H1 (cell line): ENCODE results near the gene TGFBRAP1. TPM values are rescaled to one million over a fixed set of nuclear protein-coding genes. Genes with fewer than 3 reads are reported as not detected.

Experiments
- GABPA ChIP-seq: IDR thresholded peaks from 2 replicates; pipeline ENCODE4 v1.6.1; 2011; ENCODE audit warnings: mild to moderate bottlenecking, low read length, moderate library complexity, borderline replicate concordance; ENCODE audit not compliant: insufficient read depth
- NANOG ChIP-seq: IDR thresholded peaks from 2 replicates; pipeline ENCODE4 v1.6.1; 2011; ENCODE audit warnings: low read length, low read depth, mild to moderate bottlenecking, inconsistent platforms; ENCODE audit not compliant: insufficient read depth, poor library complexity, severe bottlenecking
- polyA plus RNA-seq, 7 experiments: library from polyadenylated mRNA; depleted of rRNA in 3 of 7; stranded (reverse) in 5 of 7; unstranded in 2 of 7; fragments of >200 nt in 5 of 7; fragments of 200-250 nt in 2 of 7; gene quantifications; 1 replicate in 5 of 7; 2 replicates in 1 of 7; 4 replicates in 1 of 7; pipeline versions ENCODE4 v1.2.1 to v1.2.3, GENCODE V29; 2011 to 2013; ENCODE audit warnings: missing spikeins in 2 of 7, mixed read lengths in 2 of 7
- total RNA-seq: library from RNA; stranded (reverse); fragmentation: NEBNext Ultra II Directional; extraction: Animal tissue kit (Norgen Biotek cat#: 25700); gene quantifications from 2 replicates; pipeline ENCODE4 v1.2.1, GENCODE V29; 2021

TGFBRAP1 gene
- total and polyA plus RNA-seq, 2 of the 8 experiments (the other 6 are each of a cell fraction or from before 2014, with no cell fraction given) = 11.2 to 20.2 TPM

GRCh38 chr2:105288133-105288532 is 41.4 kb downstream of the TGFBRAP1 start (continued):
- TF ChIP-seq NANOG = no peak
- TF ChIP-seq GABPA = no peak
